Measurements from ENCODE around the gene ATP11C.

ATP11C gene

GRCh38 chrX:139787601-139788000 is 145.3 kb downstream of the ATP11C start:
- H3K9me3 ChIP-seq (ENCODE audit: control insufficient read depth in 1 of 2, low read length in 2 of 2), result no peaks in the 10 kb centered on the region
- H3K9ac ChIP-seq (ENCODE audit: low read depth in 1 of 2, low read length in 2 of 2), result no peak overlapping the region
- no peak overlapping the region for H3K4me3 ChIP-seq (ENCODE audit: low read depth in 1 of 2, low read length in 2 of 2)
- H3K4me1 ChIP-seq (ENCODE audit: control insufficient read depth in 1 of 2, insufficient read depth in 2 of 2, low read length in 2 of 2), result no peaks in the 10 kb centered on the region
- H3K27me3 ChIP-seq (ENCODE audit: control insufficient read depth in 1 of 2, insufficient read depth in 2 of 2, low read length in 2 of 2), result no peaks in the 10 kb centered on the region
- peaks cover 6 to 28% of the 10 kb centered on the region in 2 donors for H3K36me3 ChIP-seq (ENCODE audit: control insufficient read depth in 1 of 2, insufficient read depth in 2 of 2, low read length in 2 of 2)
- H3K27ac ChIP-seq (ENCODE audit: low read depth, low read length), result no peak overlapping the region

- Histone ChIP-seq H3K27me3 (ENCODE audit: control insufficient read depth in 1 of 2, insufficient read depth in 2 of 2, low read length in 2 of 2) (no peaks in the 10 kb centered on the region), H3K4me3 (ENCODE audit: low read depth in 1 of 2, low read length in 2 of 2) (no peak overlapping the region), H3K36me3 (ENCODE audit: control insufficient read depth in 1 of 2, insufficient read depth in 2 of 2, low read length in 2 of 2) (peaks cover 6 to 32% of the 10 kb centered on the region in 2 donors), H3K27ac (ENCODE audit: low read depth, low read length) (no peak overlapping the region), H3K9ac (ENCODE audit: low read depth in 1 of 2, low read length in 2 of 2) (no peak overlapping the region), H3K4me1 (ENCODE audit: control insufficient read depth in 1 of 2, insufficient read depth in 2 of 2, low read length in 2 of 2) (no peaks in the 10 kb centered on the region), H3K9me3 (ENCODE audit: control insufficient read depth in 1 of 2, low read length in 2 of 2) (no peaks in the 10 kb centered on the region)
Observed at GRCh38 chrX:139784807-139785206, 148.0 kb downstream of the ATP11C start.

GRCh38 chrX:139783959-139784358 is 148.9 kb downstream of the ATP11C start:
- H3K36me3 ChIP-seq (ENCODE audit: control insufficient read depth in 1 of 2, insufficient read depth in 2 of 2, low read length in 2 of 2), result peaks cover 6 to 32% of the 10 kb centered on the region in 2 donors
- H3K27me3 ChIP-seq (ENCODE audit: control insufficient read depth in 1 of 2, insufficient read depth in 2 of 2, low read length in 2 of 2), result no peaks in the 10 kb centered on the region
- no peaks in the 10 kb centered on the region for H3K9me3 ChIP-seq (ENCODE audit: control insufficient read depth in 1 of 2, low read length in 2 of 2)
- no peaks in the 10 kb centered on the region for H3K4me1 ChIP-seq (ENCODE audit: control insufficient read depth in 1 of 2, insufficient read depth in 2 of 2, low read length in 2 of 2)
- H3K4me3 ChIP-seq (ENCODE audit: low read depth in 1 of 2, low read length in 2 of 2), result no peak overlapping the region
- no peak overlapping the region for H3K9ac ChIP-seq (ENCODE audit: low read depth in 1 of 2, low read length in 2 of 2)
- H3K27ac ChIP-seq (ENCODE audit: low read depth, low read length), result no peak overlapping the region

- no peaks in the 10 kb centered on the region for H3K9me3 ChIP-seq (ENCODE audit: control insufficient read depth in 1 of 2, low read length in 2 of 2)
- no peaks in the 10 kb centered on the region for H3K27me3 ChIP-seq (ENCODE audit: control insufficient read depth in 1 of 2, insufficient read depth in 2 of 2, low read length in 2 of 2)
- H3K9ac ChIP-seq (ENCODE audit: low read depth in 1 of 2, low read length in 2 of 2), result no peak overlapping the region
- no peak overlapping the region for H3K27ac ChIP-seq (ENCODE audit: low read depth, low read length)
- peaks cover 6 to 32% of the 10 kb centered on the region in 2 donors for H3K36me3 ChIP-seq (ENCODE audit: control insufficient read depth in 1 of 2, insufficient read depth in 2 of 2, low read length in 2 of 2)
- H3K4me3 ChIP-seq (ENCODE audit: low read depth in 1 of 2, low read length in 2 of 2), result no peak overlapping the region
- no peaks in the 10 kb centered on the region for H3K4me1 ChIP-seq (ENCODE audit: control insufficient read depth in 1 of 2, insufficient read depth in 2 of 2, low read length in 2 of 2)
Observed at GRCh38 chrX:139783030-139783429, 149.8 kb downstream of the ATP11C start.

GRCh38 chrX:139776599-139776998 is 156.3 kb downstream of the ATP11C start:
- H3K9ac ChIP-seq (ENCODE audit: low read depth in 1 of 2, low read length in 2 of 2), result no peak overlapping the region
- H3K4me3 ChIP-seq (ENCODE audit: low read depth in 1 of 2, low read length in 2 of 2), result no peak overlapping the region
- no peak overlapping the region for H3K27ac ChIP-seq (ENCODE audit: low read depth, low read length)
- H3K4me1 ChIP-seq (ENCODE audit: control insufficient read depth in 1 of 2, insufficient read depth in 2 of 2, low read length in 2 of 2), result no peaks in the 10 kb centered on the region
- H3K36me3 ChIP-seq (ENCODE audit: control insufficient read depth in 1 of 2, insufficient read depth in 2 of 2, low read length in 2 of 2), result peaks cover 0 to 10% of the 10 kb centered on the region in 2 donors
- no peaks in the 10 kb centered on the region for H3K9me3 ChIP-seq (ENCODE audit: control insufficient read depth in 1 of 2, low read length in 2 of 2)
- no peaks in the 10 kb centered on the region for H3K27me3 ChIP-seq (ENCODE audit: control insufficient read depth in 1 of 2, insufficient read depth in 2 of 2, low read length in 2 of 2)

GRCh38 chrX:139770366-139770765 is 162.5 kb downstream of the ATP11C start:
- no peaks in the 10 kb centered on the region for H3K27me3 ChIP-seq (ENCODE audit: control insufficient read depth in 1 of 2, insufficient read depth in 2 of 2, low read length in 2 of 2)
- H3K9ac ChIP-seq (ENCODE audit: low read depth in 1 of 2, low read length in 2 of 2), result no peak overlapping the region
- no peaks in the 10 kb centered on the region for H3K4me1 ChIP-seq (ENCODE audit: control insufficient read depth in 1 of 2, insufficient read depth in 2 of 2, low read length in 2 of 2)
- H3K27ac ChIP-seq (ENCODE audit: low read depth, low read length), result no peak overlapping the region
- H3K36me3 ChIP-seq (ENCODE audit: control insufficient read depth in 1 of 2, insufficient read depth in 2 of 2, low read length in 2 of 2), result peaks cover 0 to 17% of the 10 kb centered on the region in 2 donors
- H3K9me3 ChIP-seq (ENCODE audit: control insufficient read depth in 1 of 2, low read length in 2 of 2), result no peaks in the 10 kb centered on the region
- H3K4me3 ChIP-seq (ENCODE audit: low read depth in 1 of 2, low read length in 2 of 2), result no peak overlapping the region

GRCh38 chrX:139766545-139766983 is 166.3 kb downstream of the ATP11C start:
- no peaks in the 10 kb centered on the region for H3K27me3 ChIP-seq (ENCODE audit: control insufficient read depth in 1 of 2, insufficient read depth in 2 of 2, low read length in 2 of 2)
- H3K9me3 ChIP-seq (ENCODE audit: control insufficient read depth in 1 of 2, low read length in 2 of 2), result no peaks in the 10 kb centered on the region
- H3K27ac ChIP-seq (ENCODE audit: low read depth, low read length), result no peak overlapping the region
- no peak overlapping the region for H3K4me3 ChIP-seq (ENCODE audit: low read depth in 1 of 2, low read length in 2 of 2)
- no peaks in the 10 kb centered on the region for H3K4me1 ChIP-seq (ENCODE audit: control insufficient read depth in 1 of 2, insufficient read depth in 2 of 2, low read length in 2 of 2)
- peaks cover 0 to 11% of the 10 kb centered on the region in 2 donors for H3K36me3 ChIP-seq (ENCODE audit: control insufficient read depth in 1 of 2, insufficient read depth in 2 of 2, low read length in 2 of 2)
- no peak overlapping the region for H3K9ac ChIP-seq (ENCODE audit: low read depth in 1 of 2, low read length in 2 of 2)

- Histone ChIP-seq H3K9me3 (ENCODE audit: control insufficient read depth in 1 of 2, low read length in 2 of 2) (no peaks in the 10 kb centered on the region), H3K36me3 (ENCODE audit: control insufficient read depth in 1 of 2, insufficient read depth in 2 of 2, low read length in 2 of 2) (peaks cover 0 to 11% of the 10 kb centered on the region in 2 donors), H3K4me1 (ENCODE audit: control insufficient read depth in 1 of 2, insufficient read depth in 2 of 2, low read length in 2 of 2) (no peaks in the 10 kb centered on the region), H3K27ac (ENCODE audit: low read depth, low read length) (no peak overlapping the region), H3K4me3 (ENCODE audit: low read depth in 1 of 2, low read length in 2 of 2) (no peak overlapping the region), H3K27me3 (ENCODE audit: control insufficient read depth in 1 of 2, insufficient read depth in 2 of 2, low read length in 2 of 2) (no peaks in the 10 kb centered on the region), H3K9ac (ENCODE audit: low read depth in 1 of 2, low read length in 2 of 2) (no peak overlapping the region)
Observed at GRCh38 chrX:139762400-139763183, 170.3 kb downstream of the ATP11C start.

GRCh38 chrX:139759637-139760036 is 173.2 kb downstream of the ATP11C start:
- no peaks in the 10 kb centered on the region for H3K27me3 ChIP-seq (ENCODE audit: control insufficient read depth in 1 of 2, insufficient read depth in 2 of 2, low read length in 2 of 2)

GRCh38 chrX:139758809-139759208 is 174.0 kb downstream of the ATP11C start:
- no peak overlapping the region for H3K27ac ChIP-seq (ENCODE audit: low read depth, low read length)
- H3K4me1 ChIP-seq (ENCODE audit: control insufficient read depth in 1 of 2, insufficient read depth in 2 of 2, low read length in 2 of 2), result no peaks in the 10 kb centered on the region
- H3K4me3 ChIP-seq (ENCODE audit: low read depth in 1 of 2, low read length in 2 of 2), result no peak overlapping the region
- H3K9ac ChIP-seq (ENCODE audit: low read depth in 1 of 2, low read length in 2 of 2), result no peak overlapping the region
- H3K27me3 ChIP-seq (ENCODE audit: control insufficient read depth in 1 of 2, insufficient read depth in 2 of 2, low read length in 2 of 2), result no peaks in the 10 kb centered on the region
- H3K9me3 ChIP-seq (ENCODE audit: control insufficient read depth in 1 of 2, low read length in 2 of 2), result peaks cover 0 to 8% of the 10 kb centered on the region in 2 donors
- peaks cover 0 to 2% of the 10 kb centered on the region in 2 donors for H3K36me3 ChIP-seq (ENCODE audit: control insufficient read depth in 1 of 2, insufficient read depth in 2 of 2, low read length in 2 of 2)

More at GRCh38 chrX:139759637-139760036, 173.2 kb downstream of the ATP11C start:
- H3K36me3 ChIP-seq (ENCODE audit: control insufficient read depth in 1 of 2, insufficient read depth in 2 of 2, low read length in 2 of 2), result peaks cover 0 to 2% of the 10 kb centered on the region in 2 donors
- no peak overlapping the region for H3K27ac ChIP-seq (ENCODE audit: low read depth, low read length)
- no peak overlapping the region for H3K9ac ChIP-seq (ENCODE audit: low read depth in 1 of 2, low read length in 2 of 2)
- H3K4me3 ChIP-seq (ENCODE audit: low read depth in 1 of 2, low read length in 2 of 2), result no peak overlapping the region
- peaks cover 0 to 5% of the 10 kb centered on the region in 2 donors for H3K9me3 ChIP-seq (ENCODE audit: control insufficient read depth in 1 of 2, low read length in 2 of 2)
- H3K4me1 ChIP-seq (ENCODE audit: control insufficient read depth in 1 of 2, insufficient read depth in 2 of 2, low read length in 2 of 2), result no peaks in the 10 kb centered on the region

Measured in duodenal mucosa (tissue), 2 donors.